HCT116 (cell line): ENCODE measurements around the gene PREPL. TPM values are rescaled to one million over a fixed set of nuclear protein-coding genes. Genes with fewer than 3 reads are reported as not detected.

Experiments used
- ATAC-seq: fragments of 200-7000 bp; cut with Tn5 transposase; 2 replicates; pipeline ENCODE4 v1.9.1; 2020; ENCODE audit warnings: mild to moderate bottlenecking, moderate library complexity
- BruUV-seq: library from RNA; stranded (reverse); fragments of 400-500 nt; replicated peaks from 2 replicates; lab custom pipeline; 2021; lab: Mats Ljungman, UMichigan
- CTCF ChIA-PET: fragments of 300-600 bp; sonication (Branson Sonifier 250); formaldehyde crosslinking; loops from one replicate; lab custom pipeline; 2021; ENCODE audit warnings: antibody characterized with exemption; lab: Charles Lee
- POLR2A ChIA-PET: fragments of 300-600, 350-600 bp; sonication (Branson Sonifier 250); formaldehyde crosslinking; loops from one replicate; lab custom pipeline; 2021; ENCODE audit warnings: antibody characterized with exemption; lab: Charles Lee
- RAD21 ChIA-PET, 2 experiments: fragments of 300-600 bp; sonication (Branson Sonifier 250); formaldehyde crosslinking; loops; one replicate each; lab custom pipeline; 2023; ENCODE audit warnings: low total read pairs in 2 of 2; ENCODE audit not compliant: uncharacterized antibody in 2 of 2, unreplicated experiment in 2 of 2, low non-redundant PET in 1 of 2; lab: Charles Lee
- DNase-seq: peaks from one replicate; pipeline ENCODE4 v3.0.0-alpha.2; 2010; ENCODE audit warnings: low read depth, low spot score
- H2AFZ ChIP-seq: fragments of 200-600 bp; shearing (Covaris generic), sonication (generic); 2 replicates; pipeline ENCODE4 v1.6.1; 2017; ENCODE audit warnings: low read depth, mixed run types, mixed read lengths, antibody characterized with exemption, low read length; ENCODE audit not compliant: poor library complexity, severe bottlenecking
- H3K27ac ChIP-seq: 2 replicates; pipeline ENCODE4 v1.5.1; 2012; ENCODE audit warnings: low read depth, low read length
- H3K27me3 ChIP-seq: fragments of 200-600 bp; sonication (generic); 2 replicates; pipeline ENCODE4 v1.6.1; 2016; ENCODE audit warnings: mixed run types, low read length, mixed read lengths; ENCODE audit not compliant: insufficient read depth
- H3K36me3 ChIP-seq, 2 experiments: fragments of 200-500 bp in 1 of 2; fragments of 200-600 bp in 1 of 2; sonication (Bioruptor generic) in 1 of 2; sonication (generic) in 1 of 2; 2 replicates each; pipeline versions ENCODE4 v1.5.1 to v1.6.1; 2014 to 2016; ENCODE audit warnings: low read length in 2 of 2, inconsistent platforms in 1 of 2, mixed read lengths in 1 of 2, mixed run types in 1 of 2; ENCODE audit not compliant: insufficient read depth in 2 of 2, control insufficient read depth in 1 of 2
- H3K4me1 ChIP-seq, 2 experiments: fragments of 200-600 bp in 1 of 2; sonication (generic) in 1 of 2; 2 replicates each; pipeline versions ENCODE4 v1.5.1 to v1.6.1; 2012 to 2017; ENCODE audit warnings: low read length in 2 of 2, inconsistent platforms in 1 of 2, mild to moderate bottlenecking in 1 of 2, mixed read lengths in 1 of 2, mixed run types in 1 of 2, moderate library complexity in 1 of 2; ENCODE audit not compliant: insufficient read depth in 2 of 2, control insufficient read depth in 1 of 2
- H3K4me2 ChIP-seq: fragments of 200-600 bp; sonication (generic); 2 replicates; pipeline ENCODE4 v1.6.1; 2017; ENCODE audit warnings: mixed run types, low read length, mixed read lengths
- H3K4me3 ChIP-seq, 2 experiments: fragments of 200-600 bp in 1 of 2; sonication (generic) in 1 of 2; replicated peaks in 1 of 2; 2 replicates each; pipeline ENCODE4 v1.5.1; 2011 to 2016; ENCODE audit warnings: low read length in 2 of 2, control low read depth in 1 of 2, low read depth in 1 of 2, mild to moderate bottlenecking in 1 of 2, mixed read lengths in 1 of 2, mixed run types in 1 of 2
- H3K79me2 ChIP-seq: fragments of 200-600 bp; sonication (generic); 2 replicates; pipeline ENCODE4 v1.6.1; 2017; ENCODE audit warnings: mild to moderate bottlenecking, mixed run types, low read length, moderate library complexity, mixed read lengths; ENCODE audit not compliant: insufficient read depth
- H3K9ac ChIP-seq: fragments of 200-600 bp; sonication (generic); 2 replicates; pipeline ENCODE4 v1.6.1; 2016; ENCODE audit warnings: low read length, mixed read lengths
- H3K9me2 ChIP-seq: fragments of 200-600 bp; sonication (generic), shearing (Covaris generic); 2 replicates; pipeline ENCODE4 v1.6.1; 2017; ENCODE audit warnings: mixed run types, mild to moderate bottlenecking, moderate library complexity; ENCODE audit not compliant: insufficient read depth
- H3K9me3 ChIP-seq, 2 experiments: fragments of 200-500 bp in 1 of 2; fragments of 200-600 bp in 1 of 2; sonication (Bioruptor generic) in 1 of 2; sonication (generic) in 1 of 2; 2 replicates each; pipeline ENCODE4 v1.6.1; 2014 to 2017; ENCODE audit warnings: low read length in 2 of 2, mixed read lengths in 2 of 2, inconsistent platforms in 1 of 2, low read depth in 1 of 2, mild to moderate bottlenecking in 1 of 2, mixed run types in 1 of 2, moderate library complexity in 1 of 2; ENCODE audit not compliant: control insufficient read depth in 1 of 2, insufficient read depth in 1 of 2
- H4K20me1 ChIP-seq: fragments of 200-600 bp; sonication (generic), shearing (Covaris generic); 2 replicates; pipeline ENCODE4 v1.6.1; 2017; ENCODE audit warnings: mixed run types, mild to moderate bottlenecking, moderate library complexity; ENCODE audit not compliant: insufficient read depth
- EGR1 ChIP-seq: IDR thresholded peaks from 2 replicates; pipeline ENCODE4 v1.6.1; 2012; ENCODE audit warnings: low read depth
- FOSL1 ChIP-seq: IDR thresholded peaks from 2 replicates; pipeline ENCODE4 v1.6.1; 2012; ENCODE audit warnings: low read depth
- JUND ChIP-seq: IDR thresholded peaks from 2 replicates; pipeline ENCODE4 v1.6.1; 2012
- POLR2A ChIP-seq: IDR thresholded peaks from 2 replicates; pipeline ENCODE4 v1.7.0; 2011; ENCODE audit warnings: borderline replicate concordance; ENCODE audit not compliant: insufficient read depth, insufficient read length; ENCODE audit errors: extremely low read depth
- POLR2AphosphoS5 ChIP-seq: IDR thresholded peaks from 2 replicates; pipeline ENCODE4 v1.6.1; 2011; ENCODE audit warnings: mild to moderate bottlenecking, low read depth, low read length, moderate library complexity
- RAD21 ChIP-seq: IDR thresholded peaks from 2 replicates; pipeline ENCODE4 v1.6.1; 2012; ENCODE audit warnings: low read depth, mild to moderate bottlenecking
- REST ChIP-seq: IDR thresholded peaks from 2 replicates; pipeline ENCODE4 v1.6.1; 2012; ENCODE audit warnings: low read depth
- SIN3A ChIP-seq: IDR thresholded peaks from 2 replicates; pipeline ENCODE4 v1.6.1; 2012; ENCODE audit warnings: low read depth
- SRF ChIP-seq: IDR thresholded peaks from 2 replicates; pipeline ENCODE4 v1.6.1; 2012; ENCODE audit warnings: low read depth
- intact Hi-C: fragments of 100-400 bp; cut with micrococcal nuclease; formaldehyde crosslinking; loops from 2 replicates; pipeline ENCODE4 v1.10.0; 2022
- total RNA-seq: library from RNA; stranded (reverse); gene quantifications from one replicate; pipeline ENCODE4 v1.2.1, GENCODE V29; 2021; ENCODE audit not compliant: unreplicated experiment

The PREPL gene
- total RNA-seq, 1 experiment from 2014 or later, result 31.1 TPM

DNA sequence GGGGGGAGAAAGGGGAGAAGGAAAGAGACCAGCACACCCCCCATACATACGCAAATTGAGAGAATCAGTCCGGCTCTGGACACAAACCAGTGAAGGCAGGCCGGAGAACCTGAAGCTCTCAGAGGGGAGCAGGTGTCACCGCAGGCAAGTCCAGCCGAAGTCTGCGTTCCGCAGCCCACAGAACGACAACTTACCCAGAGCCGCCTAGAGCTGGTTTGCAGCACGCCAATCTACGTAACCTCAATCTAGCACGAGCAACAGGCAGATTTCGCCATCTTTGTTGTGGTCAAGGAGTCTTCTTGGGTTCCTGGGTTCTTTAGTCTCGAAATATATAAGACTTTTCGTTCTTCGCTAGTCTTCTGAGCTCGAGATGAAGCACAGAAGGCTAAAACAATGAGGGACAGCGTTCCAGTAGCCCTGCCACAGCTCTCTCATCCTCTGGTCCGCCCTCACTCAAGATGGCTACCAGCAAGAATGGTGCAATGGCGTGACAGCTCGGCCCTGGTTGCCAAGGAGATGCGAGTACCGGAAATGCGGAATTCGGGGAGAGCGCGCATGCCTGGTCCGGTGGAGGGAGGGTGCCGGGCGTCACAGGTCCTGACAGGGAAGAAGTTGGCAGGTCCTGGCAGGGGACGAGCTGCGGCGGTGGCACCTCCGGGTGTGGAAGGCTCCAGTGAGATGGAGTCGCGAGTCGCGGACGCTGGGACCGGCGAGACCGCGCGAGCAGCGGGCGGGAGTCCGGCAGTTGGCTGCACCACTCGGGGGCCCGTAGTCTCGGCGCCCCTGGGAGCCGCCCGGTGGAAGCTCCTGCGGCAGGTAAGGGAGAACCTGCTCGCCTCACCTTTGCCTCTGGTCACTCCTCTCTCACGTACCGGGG lies at the start of gene PREPL, which contains the start of gene CAMKMT (continued):
- TF ChIP-seq REST, result no peak
- TF ChIP-seq POLR2A, result peak; percentile 87
- TF ChIP-seq JUND, result no peak
- TF ChIP-seq SIN3A, result peak; percentile 72
- TF ChIP-seq EGR1, result peak; percentile 95
- TF ChIP-seq POLR2AphosphoS5, result peak; percentile 99
- no peak for TF ChIP-seq FOSL1

DNA sequence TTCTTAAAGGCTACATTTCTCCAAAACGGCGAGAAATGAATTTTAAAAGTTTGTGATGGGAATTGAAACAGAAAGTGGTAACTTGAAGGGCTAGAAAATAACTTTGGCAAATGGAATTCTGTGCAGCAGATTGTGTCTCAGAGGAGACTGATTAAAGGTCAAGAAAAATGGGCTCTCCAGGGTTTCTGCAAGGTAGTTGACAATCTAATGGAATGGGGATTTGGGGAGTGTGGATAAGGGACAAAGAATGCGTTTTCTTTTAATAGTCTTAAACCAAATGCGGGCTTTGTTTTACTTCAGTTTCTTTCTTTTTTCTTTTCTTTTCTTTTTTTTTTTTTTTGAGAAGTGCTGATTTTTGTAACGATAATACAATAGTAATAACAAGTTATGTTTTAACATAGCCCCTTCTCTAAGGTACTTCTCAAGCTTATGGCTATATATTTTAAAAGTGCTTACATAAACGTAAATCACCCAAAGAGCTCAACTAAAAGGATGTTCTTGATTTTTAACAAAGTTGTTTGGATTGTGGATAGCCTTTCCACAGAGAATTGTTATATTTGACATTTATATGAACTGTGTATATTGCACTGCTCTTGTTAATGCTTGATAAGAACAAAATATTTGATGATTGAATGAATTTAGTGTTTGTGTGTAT lies 37.1 kb upstream of the PREPL start:
- RAD21 ChIA-PET, result no interaction called here
- Histone ChIP-seq H3K79me2 (no peaks in the 10 kb centered on the region), H3K27ac (no peak overlapping the region), H3K36me3 (no peaks in the 10 kb centered on the region), H3K4me1 (no peaks in the 10 kb centered on the region), H3K4me3 (no peak overlapping the region), H3K9ac (no peak overlapping the region), H3K9me2 (no peaks in the 10 kb centered on the region), H2AFZ (no peak overlapping the region), H3K27me3 (no peaks in the 10 kb centered on the region), H3K9me3 (no peaks in the 10 kb centered on the region), H3K4me2 (no peak overlapping the region), H4K20me1 (no peaks in the 10 kb centered on the region)
- intact Hi-C loops, result no loop called here
- DNase-seq, result no peak
- no peak for ATAC-seq
- POLR2A ChIA-PET, result no interaction called here
- TF ChIP-seq SRF (no peak), RAD21 (no peak)
- no TSS peak for BruUV-seq
- CTCF ChIA-PET, result no interaction called here
